ENCODE data around the gene HLA-A.
A peak's percentile ranks its signal among the peaks of the same experiment; 100 is the strongest.
"Not testable (repeated sequence)": the region's sequence is repeated elsewhere in the genome, so short reads cannot be mapped to it uniquely, and the experiment has no call there.

The HLA-A gene

DNA sequence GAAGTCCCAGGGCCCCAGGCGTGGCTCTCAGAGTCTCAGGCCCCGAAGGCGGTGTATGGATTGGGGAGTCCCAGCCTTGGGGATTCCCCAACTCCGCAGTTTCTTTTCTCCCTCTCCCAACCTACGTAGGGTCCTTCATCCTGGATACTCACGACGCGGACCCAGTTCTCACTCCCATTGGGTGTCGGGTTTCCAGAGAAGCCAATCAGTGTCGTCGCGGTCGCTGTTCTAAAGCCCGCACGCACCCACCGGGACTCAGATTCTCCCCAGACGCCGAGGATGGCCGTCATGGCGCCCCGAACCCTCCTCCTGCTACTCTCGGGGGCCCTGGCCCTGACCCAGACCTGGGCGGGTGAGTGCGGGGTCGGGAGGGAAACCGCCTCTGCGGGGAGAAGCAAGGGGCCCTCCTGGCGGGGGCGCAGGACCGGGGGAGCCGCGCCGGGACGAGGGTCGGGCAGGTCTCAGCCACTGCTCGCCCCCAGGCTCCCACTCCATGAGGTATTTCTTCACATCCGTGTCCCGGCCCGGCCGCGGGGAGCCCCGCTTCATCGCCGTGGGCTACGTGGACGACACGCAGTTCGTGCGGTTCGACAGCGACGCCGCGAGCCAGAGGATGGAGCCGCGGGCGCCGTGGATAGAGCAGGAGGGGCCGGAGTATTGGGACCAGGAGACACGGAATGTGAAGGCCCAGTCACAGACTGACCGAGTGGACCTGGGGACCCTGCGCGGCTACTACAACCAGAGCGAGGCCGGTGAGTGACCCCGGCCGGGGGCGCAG lies at the start of gene HLA-A:
Gene HLA-A, plus strand, starts transcription at position 258 of the 778 bp plus-strand sequence. Its CDS starts 22 bp downstream, at position 280.
- peak; percentile 92 for DNase-seq

GRCh38 chr6:29892696-29893095 lies 49.6 kb upstream of the HLA-A start:
- DNase-seq = no peak

GRCh38 chr6:29899281-29899680 lies 43.1 kb upstream of the HLA-A start:
- no peak for DNase-seq

GRCh38 chr6:29905286-29905685 lies 37.0 kb upstream of the HLA-A start:
- DNase-seq = no peak

DNA sequence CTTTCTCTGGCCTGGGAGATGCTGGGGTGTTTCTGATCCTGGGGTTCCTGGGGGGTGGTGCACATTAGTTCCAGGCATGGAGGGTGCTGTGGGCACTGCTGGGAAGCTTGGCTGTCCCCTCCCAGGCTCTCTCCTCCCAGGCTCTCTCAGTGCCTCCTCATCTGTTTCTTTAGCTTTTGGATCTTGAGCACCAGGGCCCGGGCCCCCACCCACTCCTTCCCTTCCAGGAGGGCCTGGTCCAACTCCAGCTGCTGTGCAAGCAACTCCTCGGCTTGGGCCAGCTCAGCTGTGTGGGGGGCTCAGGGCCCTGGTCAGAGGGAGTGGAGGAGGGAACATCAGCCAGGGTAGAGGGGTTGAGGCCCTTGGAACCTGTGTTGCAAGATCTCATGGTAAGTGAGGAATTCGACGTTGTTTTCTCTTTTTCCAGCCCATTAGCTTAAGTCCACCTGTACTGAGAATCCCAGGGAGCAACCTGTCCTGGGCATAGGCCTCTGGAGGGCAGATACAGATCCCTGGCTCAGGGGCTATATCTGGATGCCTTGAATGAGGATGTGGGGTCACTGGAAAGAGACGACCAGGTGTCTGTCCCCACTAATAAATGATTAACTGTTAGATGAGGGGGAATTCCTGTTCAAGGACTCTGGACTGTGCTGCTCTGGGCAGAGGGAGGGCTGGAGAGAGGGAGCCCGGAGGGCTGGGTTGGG lies 34.5 kb upstream of the HLA-A start:
- no peak for DNase-seq

DNA sequence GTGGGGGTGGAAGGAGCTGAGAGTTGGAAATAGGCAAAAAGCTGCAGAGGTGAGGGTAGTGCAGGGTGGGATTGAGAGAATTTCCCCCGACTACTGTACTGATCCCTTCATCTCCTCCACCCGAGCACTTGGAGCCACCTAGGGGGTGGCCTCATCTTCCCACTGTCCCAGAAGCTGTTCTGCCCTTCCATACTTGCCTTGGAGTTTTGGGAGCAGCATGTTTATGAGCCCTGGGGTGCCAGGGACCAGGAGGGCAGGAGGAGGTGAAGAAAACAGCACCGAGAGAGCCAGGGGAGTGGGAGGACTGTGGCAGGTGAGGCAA lies 34.0 kb upstream of the HLA-A start:
- DNase-seq = no peak

- DNase-seq = peak; percentile 19 to 74
These were observed 33.6 kb upstream of the HLA-A start for GRCh38 chr6:29908710-29909109.

- DNase-seq = no peak
These were observed 32.3 kb upstream of the HLA-A start for GRCh38 chr6:29909985-29910384.

- DNase-seq = no peak
These were observed 29.5 kb upstream of the HLA-A start for GRCh38 chr6:29912840-29913239.

GRCh38 chr6:29916741-29917140 lies 25.6 kb upstream of the HLA-A start:
- no peak for DNase-seq

DNA sequence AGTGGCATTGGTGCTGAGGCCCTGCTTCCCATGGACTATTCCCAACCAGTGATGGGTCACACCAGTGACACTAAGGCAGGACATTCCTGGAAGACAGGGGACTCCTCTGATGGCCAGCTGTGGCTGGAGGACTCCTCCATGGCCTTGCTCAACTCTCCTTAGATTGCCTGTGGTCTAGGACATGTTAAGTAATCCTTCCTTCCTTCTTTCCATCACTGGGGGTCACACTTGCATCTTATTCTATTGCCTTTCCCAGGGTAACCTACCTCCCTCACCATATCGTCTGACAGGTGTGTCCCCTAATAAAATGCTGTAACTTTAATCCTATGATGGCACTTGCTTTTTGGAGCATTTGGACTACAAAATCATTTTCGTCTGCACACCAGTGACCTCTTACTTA lies 24.5 kb upstream of the HLA-A start:
- DNase-seq = no peak

GRCh38 chr6:29919506-29920445 lies 22.6 kb upstream of the HLA-A start:
- no peak for DNase-seq

- DNase-seq = no peak
These were observed 18.0 kb upstream of the HLA-A start for GRCh38 chr6:29924287-29924686.

GRCh38 chr6:29924731-29925130 lies 17.6 kb upstream of the HLA-A start:
- DNase-seq = no peak

- DNase-seq = no peak
These were observed 17.0 kb upstream of the HLA-A start for GRCh38 chr6:29925321-29925720.

DNA sequence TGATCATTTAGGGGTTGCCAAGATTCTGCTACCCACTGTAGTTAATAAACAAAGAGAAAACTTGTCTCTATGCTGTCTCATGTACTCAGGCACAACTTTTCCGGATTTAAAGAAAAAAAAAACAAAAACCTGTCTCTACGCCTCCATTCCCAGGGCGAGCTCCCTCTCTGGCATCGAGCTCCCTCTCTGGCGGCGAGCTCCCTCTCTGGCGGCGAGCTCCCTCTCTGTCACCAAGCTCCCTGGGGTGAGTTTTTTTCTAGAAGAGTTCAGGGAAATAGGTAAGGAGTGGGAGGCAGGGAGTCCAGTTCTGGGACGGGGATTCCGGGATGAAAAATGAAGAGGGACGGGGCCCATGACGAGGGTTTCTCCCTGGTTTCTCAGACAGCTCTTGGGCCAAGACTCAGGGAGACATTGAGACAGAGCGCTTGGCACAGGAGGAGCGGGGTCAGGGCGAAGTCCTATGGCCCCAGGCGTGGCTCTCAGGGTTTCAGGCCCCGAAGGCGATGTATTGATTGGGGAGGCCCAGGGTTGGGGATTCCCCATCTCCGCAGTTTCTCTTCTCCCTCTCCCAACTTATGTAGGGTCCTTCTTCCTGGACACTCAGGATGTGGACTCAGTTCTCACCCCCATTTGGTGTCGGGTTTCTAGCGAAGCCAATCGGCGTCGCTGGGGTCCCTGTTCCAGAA lies 16.5 kb upstream of the HLA-A start:
- DNase-seq = no peak

DNA sequence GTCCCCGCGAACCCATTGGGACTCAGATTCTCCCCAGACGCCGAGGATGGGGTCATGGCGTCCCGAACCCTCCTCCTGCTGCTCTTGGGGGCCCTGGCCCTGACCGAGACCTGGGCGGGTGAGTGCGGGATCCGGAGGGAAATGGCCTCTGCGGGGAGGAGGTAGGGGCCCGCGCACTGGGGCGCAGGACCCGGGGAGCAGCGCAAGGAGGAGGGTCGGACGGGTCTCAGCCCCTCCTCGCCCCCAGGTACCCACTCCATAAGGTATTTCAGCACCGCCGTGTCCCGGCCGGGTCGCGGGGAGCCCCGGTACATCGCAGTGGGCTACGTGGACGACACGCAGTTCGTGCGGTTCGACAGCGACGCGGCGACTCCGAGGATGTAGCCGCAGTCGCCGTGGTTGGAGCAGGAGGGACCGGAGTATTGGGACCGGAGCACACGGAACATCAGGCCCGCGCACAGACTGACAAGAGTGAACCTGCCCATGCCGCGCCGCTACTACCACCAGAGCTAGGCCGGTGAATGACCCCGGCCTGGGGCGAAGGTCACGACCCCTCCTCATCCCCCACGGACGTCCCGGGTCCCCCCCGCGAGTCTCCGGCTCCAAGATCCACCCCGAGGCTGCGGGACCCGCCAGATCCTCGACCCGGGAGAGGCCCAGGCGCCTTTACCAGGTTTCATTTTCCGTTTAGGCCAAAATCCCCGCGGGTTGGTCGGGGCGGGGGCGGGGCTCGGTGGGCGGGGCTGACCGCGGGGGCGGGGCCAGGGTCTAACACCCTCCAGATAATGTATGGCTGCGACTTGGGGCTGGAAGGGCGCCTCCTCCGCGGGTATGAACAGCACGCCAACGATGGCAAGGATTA lies 15.7 kb upstream of the HLA-A start:
- no peak for DNase-seq

DNA sequence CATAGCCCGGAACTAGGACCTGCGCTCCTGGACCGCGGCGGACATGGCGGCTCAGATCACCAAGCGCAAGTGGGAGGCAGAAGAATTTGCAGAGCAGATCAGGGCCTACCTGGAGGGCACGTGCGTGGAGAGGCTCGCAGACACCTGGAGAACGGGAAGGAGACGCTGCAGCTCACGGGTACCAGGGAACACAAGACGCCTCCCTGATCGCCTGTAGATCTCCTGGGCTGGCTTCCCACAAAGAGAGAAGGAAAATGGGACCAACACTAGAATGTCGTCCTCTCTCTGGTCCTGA lies 15.1 kb upstream of the HLA-A start:
- no peak for DNase-seq

DNA sequence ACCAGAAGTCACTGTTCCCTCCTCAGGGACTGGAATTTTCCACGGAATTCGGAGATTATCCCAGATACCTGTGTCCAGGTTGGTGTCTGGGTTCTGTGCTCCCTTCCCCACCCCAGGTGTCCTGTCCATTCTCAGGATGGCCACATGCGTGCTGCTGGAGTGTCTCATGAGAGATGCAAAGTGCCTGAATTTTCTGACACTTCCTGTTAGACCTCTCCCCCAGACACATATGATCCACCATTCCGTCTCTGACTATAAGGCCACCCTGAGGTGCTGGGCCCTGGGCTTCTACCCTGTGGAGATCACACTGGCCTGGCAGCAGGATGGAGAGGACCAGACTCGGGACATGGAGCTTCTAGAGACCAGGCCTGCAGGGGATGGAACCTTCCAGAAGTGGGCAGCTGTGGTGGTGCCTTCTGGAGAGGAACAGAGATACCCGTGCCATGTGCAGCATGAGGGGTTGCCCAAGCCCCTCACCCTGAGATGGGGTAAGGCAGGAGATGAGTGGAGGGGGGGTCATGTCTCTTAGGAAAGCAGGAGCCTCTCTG lies 14.4 kb upstream of the HLA-A start:
- no peak for DNase-seq

GRCh38 chr6:29930047-29930446 lies 12.3 kb upstream of the HLA-A start:
- DNase-seq = not testable (repeated sequence)

- DNase-seq = no peak
These were observed 8.4 kb upstream of the HLA-A start for GRCh38 chr6:29933955-29934354.
